HUES6 (cell line): Measurements from ENCODE around the gene TOMM34.
A peak's percentile ranks its signal among the peaks of the same experiment; 100 is the strongest.

ENCODE experiments used
- H3K27ac ChIP-seq: 2 replicates; pipeline ENCODE4 v1.7.0; 2013; ENCODE audit warnings: low read depth, mild to moderate bottlenecking, low read length, inconsistent platforms
- H3K27me3 ChIP-seq: 2 replicates; pipeline ENCODE4 v1.6.1; 2013; ENCODE audit warnings: low read length; ENCODE audit not compliant: control insufficient read depth, insufficient read depth
- H3K36me3 ChIP-seq: 2 replicates; pipeline ENCODE4 v1.6.1; 2013; ENCODE audit warnings: low read length; ENCODE audit not compliant: control insufficient read depth, insufficient read depth
- H3K4me1 ChIP-seq: 2 replicates; pipeline ENCODE4 v1.6.1; 2013; ENCODE audit warnings: low read length; ENCODE audit not compliant: control insufficient read depth, insufficient read depth
- H3K4me3 ChIP-seq: 2 replicates; pipeline ENCODE4 v1.5.1; 2013; ENCODE audit warnings: low read depth, low read length
- H3K9ac ChIP-seq: one replicate; pipeline ENCODE4 v1.6.1; 2013; ENCODE audit warnings: mild to moderate bottlenecking, low read length
- H3K9me3 ChIP-seq: 2 replicates; pipeline ENCODE4 v1.6.1; 2013; ENCODE audit warnings: low read depth, low read length; ENCODE audit not compliant: control insufficient read depth, insufficient read depth

TOMM34 gene

GRCh38 chr20:44961870-44962267, 1.7 kb upstream of the TOMM34 start:
- Histone ChIP-seq H3K27ac (no peak overlapping the region), H3K36me3 (no peaks in the 10 kb centered on the region), H3K4me3 (no peak overlapping the region), H3K9me3 (no peaks in the 10 kb centered on the region), H3K27me3 (peaks cover 20% of the 10 kb centered on the region; the same call in 1 of the 2 replicates), H3K4me1 (peaks cover 25% of the 10 kb centered on the region), H3K9ac (no peak overlapping the region)

- Histone ChIP-seq H3K4me3 (peak overlapping the region; percentile 93; the same call in 1 of the 2 replicates), H3K36me3 (peaks cover 4% of the 10 kb centered on the region), H3K9ac (no peak overlapping the region), H3K27ac (no peak overlapping the region), H3K9me3 (no peaks in the 10 kb centered on the region), H3K27me3 (peaks cover 20% of the 10 kb centered on the region; the same call in 1 of the 2 replicates), H3K4me1 (peaks cover 25% of the 10 kb centered on the region)
Observed at GRCh38 chr20:44961011-44961869, 1.0 kb upstream of the TOMM34 start.

GRCh38 chr20:44959638-44960102, 527 bp downstream of the TOMM34 start:
- peak overlapping the region; percentile 93 for H3K4me3 ChIP-seq
- H3K9me3 ChIP-seq = no peaks in the 10 kb centered on the region
- peaks cover 25% of the 10 kb centered on the region for H3K4me1 ChIP-seq
- H3K9ac ChIP-seq = peak overlapping the region; percentile 79
- no peak overlapping the region for H3K27ac ChIP-seq
- peaks cover 19% of the 10 kb centered on the region for H3K36me3 ChIP-seq
- H3K27me3 ChIP-seq = peaks cover 20% of the 10 kb centered on the region; the same call in 1 of the 2 replicates

- Histone ChIP-seq H3K27me3 (peaks cover 20% of the 10 kb centered on the region; the same call in 1 of the 2 replicates), H3K9me3 (no peaks in the 10 kb centered on the region), H3K4me1 (peaks cover 25% of the 10 kb centered on the region), H3K9ac (peak overlapping the region; percentile 79), H3K36me3 (peaks cover 24% of the 10 kb centered on the region), H3K4me3 (peak overlapping the region; percentile 93), H3K27ac (no peak overlapping the region)
Observed at GRCh38 chr20:44959082-44959637, 1.0 kb downstream of the TOMM34 start.

GRCh38 chr20:44958276-44958675, 1.9 kb downstream of the TOMM34 start:
- Histone ChIP-seq H3K27me3 (peaks cover 17% of the 10 kb centered on the region; the same call in 1 of the 2 replicates), H3K36me3 (peaks cover 33% of the 10 kb centered on the region), H3K9me3 (no peaks in the 10 kb centered on the region), H3K9ac (no peak overlapping the region), H3K4me3 (peak overlapping the region; percentile 93; the same call in 1 of the 2 replicates), H3K4me1 (peaks cover 25% of the 10 kb centered on the region), H3K27ac (no peak overlapping the region)

- H3K9me3 ChIP-seq = no peaks in the 10 kb centered on the region
- H3K4me3 ChIP-seq = no peak overlapping the region
- H3K36me3 ChIP-seq = peaks cover 52% of the 10 kb centered on the region
- H3K27ac ChIP-seq = no peak overlapping the region
- peaks cover 10% of the 10 kb centered on the region; the same call in 1 of the 2 replicates for H3K27me3 ChIP-seq
- peaks cover 20% of the 10 kb centered on the region for H3K4me1 ChIP-seq
- H3K9ac ChIP-seq = no peak overlapping the region
Observed at GRCh38 chr20:44956410-44956809, 3.8 kb downstream of the TOMM34 start.

- H3K4me1 ChIP-seq = peaks cover 10% of the 10 kb centered on the region
- H3K27me3 ChIP-seq = peaks cover 4% of the 10 kb centered on the region; the same call in 1 of the 2 replicates
- H3K9ac ChIP-seq = no peak overlapping the region
- no peaks in the 10 kb centered on the region for H3K9me3 ChIP-seq
- H3K36me3 ChIP-seq = peaks cover 63% of the 10 kb centered on the region
- no peak overlapping the region for H3K27ac ChIP-seq
- no peak overlapping the region for H3K4me3 ChIP-seq
Observed at GRCh38 chr20:44955270-44955669, 4.9 kb downstream of the TOMM34 start.

GRCh38 chr20:44954211-44954610, 6.0 kb downstream of the TOMM34 start:
- Histone ChIP-seq H3K27me3 (0 out of 2 replicates have a peak, but pooled peaks cover under 1% of the 10 kb centered on the region), H3K36me3 (peaks cover 74% of the 10 kb centered on the region), H3K4me3 (no peak overlapping the region), H3K27ac (no peak overlapping the region), H3K4me1 (peaks cover 6% of the 10 kb centered on the region), H3K9ac (no peak overlapping the region), H3K9me3 (no peaks in the 10 kb centered on the region)

GRCh38 chr20:44952731-44953130, 7.5 kb downstream of the TOMM34 start:
- no peak overlapping the region for H3K9ac ChIP-seq
- no peaks in the 10 kb centered on the region for H3K4me1 ChIP-seq
- no peak overlapping the region for H3K4me3 ChIP-seq
- H3K27me3 ChIP-seq = no peaks in the 10 kb centered on the region
- H3K36me3 ChIP-seq = peaks cover 89% of the 10 kb centered on the region
- H3K27ac ChIP-seq = no peak overlapping the region
- H3K9me3 ChIP-seq = no peaks in the 10 kb centered on the region

GRCh38 chr20:44950368-44950767, 9.8 kb downstream of the TOMM34 start:
- no peak overlapping the region for H3K27ac ChIP-seq
- no peaks in the 10 kb centered on the region for H3K27me3 ChIP-seq
- no peaks in the 10 kb centered on the region for H3K9me3 ChIP-seq
- no peaks in the 10 kb centered on the region for H3K4me1 ChIP-seq
- H3K9ac ChIP-seq = no peak overlapping the region
- no peak overlapping the region for H3K4me3 ChIP-seq
- H3K36me3 ChIP-seq = peaks cover 96% of the 10 kb centered on the region

- H3K27me3 ChIP-seq = no peaks in the 10 kb centered on the region
- no peak overlapping the region for H3K27ac ChIP-seq
- peaks cover 95% of the 10 kb centered on the region for H3K36me3 ChIP-seq
- no peak overlapping the region for H3K9ac ChIP-seq
- no peaks in the 10 kb centered on the region for H3K9me3 ChIP-seq
- no peak overlapping the region for H3K4me3 ChIP-seq
- H3K4me1 ChIP-seq = no peaks in the 10 kb centered on the region
Observed at GRCh38 chr20:44948513-44948912, 11.7 kb downstream of the TOMM34 start.
